Stimulated activated CD8-positive, alpha-beta memory T cell treated with anti-CD3 and anti-CD28 coated beads, Interleukin-7, amount 100 ng/mL, for 1 hour (primary cell): ENCODE results near the gene SMIM24.
"Not testable (repeated sequence)": the region's sequence is repeated elsewhere in the genome, so short reads cannot be mapped to it uniquely, and the experiment has no call there.

Experiments used
- DNase-seq, 2 donors: peaks; one replicate each; pipeline ENCODE4 v3.0.0-alpha.2; 2020; ENCODE audit warnings: low read depth in 2 of 2

Gene SMIM24

GRCh38 chr19:3480383-3481091, at the start of gene SMIM24:
Gene SMIM24 (minus strand): TSS chr19:3480525. CDS start chr19:3480463, 62 bp downstream.
- DNase-seq = no peak

- not testable (repeated sequence) for DNase-seq
These were observed 49.0 kb upstream of the SMIM24 start for GRCh38 chr19:3529299-3529698.

GRCh38 chr19:3528539-3529211, 48.4 kb upstream of the SMIM24 start:
- DNase-seq = no peak

- DNase-seq = no peak
These were observed 47.8 kb upstream of the SMIM24 start for GRCh38 chr19:3528080-3528479.

GRCh38 chr19:3527238-3527910, 47.0 kb upstream of the SMIM24 start:
- DNase-seq = no peak

GRCh38 chr19:3526507-3527237, 46.3 kb upstream of the SMIM24 start:
- DNase-seq = no peak

- DNase-seq = no peak
These were observed 44.7 kb upstream of the SMIM24 start for GRCh38 chr19:3524904-3525451.

GRCh38 chr19:3524078-3524842, 43.9 kb upstream of the SMIM24 start:
- DNase-seq = no peak

- DNase-seq = no peak
These were observed 43.2 kb upstream of the SMIM24 start for GRCh38 chr19:3523361-3524077.

GRCh38 chr19:3522421-3523360, 42.4 kb upstream of the SMIM24 start:
- no peak for DNase-seq

GRCh38 chr19:3521104-3521445, 40.8 kb upstream of the SMIM24 start:
- DNase-seq = no peak

GRCh38 chr19:3520166-3521103, 40.1 kb upstream of the SMIM24 start:
- DNase-seq = no peak

GRCh38 chr19:3519126-3519525, 38.8 kb upstream of the SMIM24 start:
- no peak for DNase-seq

GRCh38 chr19:3518659-3519058, 38.3 kb upstream of the SMIM24 start:
- DNase-seq = no peak

- DNase-seq = no peak
These were observed 37.9 kb upstream of the SMIM24 start for GRCh38 chr19:3518255-3518654.

GRCh38 chr19:3517638-3518037, 37.3 kb upstream of the SMIM24 start:
- DNase-seq = no peak

GRCh38 chr19:3516675-3517207, 36.4 kb upstream of the SMIM24 start:
- DNase-seq = no peak

GRCh38 chr19:3515891-3516422, 35.6 kb upstream of the SMIM24 start:
- DNase-seq = no peak
